K562 (cell line): Measurements from ENCODE around the gene TAF4. TPM values are rescaled to one million over a fixed set of nuclear protein-coding genes. Genes with fewer than 3 reads are reported as not detected.

Experiments used
- ATAC-seq: fragments of 200-7000 bp; cut with Tn5 transposase; 3 replicates; pipeline ENCODE4 v1.9.1; 2020; ENCODE audit warnings: moderate library complexity
- BruUV-seq: library from RNA; stranded (reverse); fragments of 400-500 nt; replicated peaks from 2 replicates; lab custom pipeline; 2021; lab: Mats Ljungman, UMichigan
- CTCF ChIA-PET: fragments of 300-600 bp; formaldehyde crosslinking; extraction: SDS; loops from one replicate; lab custom pipeline; 2021; ENCODE audit warnings: low intra/inter-chr PET ratio; lab: Yijun Ruan, JAX
- POLR2A ChIA-PET: fragments of 300-600, 350-650 bp; sonication (Branson Sonifier 250); formaldehyde crosslinking; extraction: SDS; loops from one replicate; lab custom pipeline; 2021; ENCODE audit warnings: antibody characterized with exemption, inconsistent platforms; lab: Yijun Ruan, JAX
- DNase-seq, 4 experiments: peaks; one replicate each; pipeline versions ENCODE4 v3.0.0 to v3.0.0-alpha.2; 2011 to 2018; ENCODE audit warnings: low spot score in 3 of 4, mixed read lengths in 3 of 4; ENCODE audit errors: extremely low read depth in 1 of 4
- FAIRE-seq: peaks from 2 replicates; lab custom pipeline; 2011; peaks lifted over from hg19 to GRCh38; lab: Jason Lieb, UNC
- H2AFZ ChIP-seq: 2 replicates; pipeline ENCODE4 v1.6.0; 2011; ENCODE audit warnings: low read depth, low read length, control low read depth, inconsistent platforms
- H3K27ac ChIP-seq: fragments of 200-600 bp; 3 replicates; pipeline ENCODE4 v1.8.0; 2011; ENCODE audit warnings: low read depth, mild to moderate bottlenecking, control low read depth, inconsistent platforms, low read length, moderate library complexity, mixed read lengths; ENCODE audit errors: extremely low read depth
- H3K27me3 ChIP-seq, 2 experiments: fragments of 300-600 bp in 1 of 2; 2 replicates in 1 of 2; 3 replicates in 1 of 2; pipeline versions ENCODE4 v1.6.0 to v1.8.0; 2011; ENCODE audit warnings: inconsistent platforms in 2 of 2, low read length in 2 of 2, mild to moderate bottlenecking in 1 of 2, mixed read lengths in 1 of 2, moderate library complexity in 1 of 2; ENCODE audit not compliant: control insufficient read depth in 2 of 2, insufficient read depth in 2 of 2
- H3K36me3 ChIP-seq: fragments of 300-600 bp; 3 replicates; pipeline ENCODE4 v1.8.0; 2011; ENCODE audit warnings: mild to moderate bottlenecking, low read length, inconsistent platforms; ENCODE audit not compliant: control insufficient read depth, insufficient read depth
- H3K4me1 ChIP-seq, 2 experiments: fragments of 200-600 bp in 1 of 2; replicated peaks in 1 of 2; 2 replicates in 1 of 2; 3 replicates in 1 of 2; pipeline versions ENCODE4 v1.5.1 to v1.8.0; 2011; ENCODE audit warnings: inconsistent platforms in 2 of 2, low read length in 2 of 2, mild to moderate bottlenecking in 1 of 2, mixed read lengths in 1 of 2, moderate library complexity in 1 of 2; ENCODE audit not compliant: control insufficient read depth in 2 of 2, insufficient read depth in 2 of 2
- H3K4me2 ChIP-seq: 2 replicates; pipeline ENCODE4 v1.6.1; 2011; ENCODE audit warnings: low read length, control low read depth, inconsistent platforms, mixed read lengths; ENCODE audit not compliant: insufficient read depth
- H3K4me3 ChIP-seq: fragments of 200-600 bp; sonication (generic), shearing (Covaris generic); 2 replicates; pipeline ENCODE4 v1.5.1; 2016; ENCODE audit warnings: control low read depth, inconsistent platforms
- H3K79me2 ChIP-seq: fragments of 200-600 bp; 3 replicates; pipeline ENCODE4 v1.8.0; 2011; ENCODE audit warnings: low read length, inconsistent platforms; ENCODE audit not compliant: control insufficient read depth, insufficient read depth
- H3K9ac ChIP-seq, 2 experiments: 2 replicates each; pipeline versions ENCODE4 v1.6.0 to v1.6.1; 2011; ENCODE audit warnings: low read depth in 2 of 2, low read length in 2 of 2, control low read depth in 1 of 2, inconsistent platforms in 1 of 2, mild to moderate bottlenecking in 1 of 2, mixed read lengths in 1 of 2; ENCODE audit not compliant: insufficient read depth in 1 of 2
- H3K9me1 ChIP-seq: one replicate; pipeline ENCODE4 v1.6.0; 2011; ENCODE audit warnings: inconsistent platforms, mild to moderate bottlenecking, low read length, moderate library complexity; ENCODE audit not compliant: control insufficient read depth, insufficient read depth
- H3K9me3 ChIP-seq: replicated peaks from 2 replicates; pipeline ENCODE4 v1.5.1; 2011; ENCODE audit warnings: low read depth, low read length, inconsistent platforms; ENCODE audit not compliant: control insufficient read depth, insufficient read depth
- H4K20me1 ChIP-seq: replicated peaks from 2 replicates; pipeline ENCODE4 v1.6.1; 2011; ENCODE audit warnings: low read length, inconsistent platforms, mixed read lengths; ENCODE audit not compliant: control insufficient read depth, insufficient read depth
- CC2D1A ChIP-seq: fragments of 450-650 bp; IDR thresholded peaks from 2 replicates; pipeline ENCODE4 v1.6.1; 2017; ENCODE audit warnings: mild to moderate bottlenecking
- CREBBP ChIP-seq: IDR thresholded peaks from one replicate; pipeline ENCODE4 v1.6.1; 2012; ENCODE audit warnings: low read depth, mild to moderate bottlenecking, control low read depth, inconsistent platforms, low read length
- CTCFL ChIP-seq: IDR thresholded peaks from 2 replicates; pipeline ENCODE4 v1.6.1; 2011; ENCODE audit warnings: borderline replicate concordance, low read depth, mild to moderate bottlenecking, moderate library complexity, low read length; ENCODE audit not compliant: insufficient read depth, poor library complexity, severe bottlenecking
- FOXO4 ChIP-seq: fragments of 450-650 bp; formaldehyde crosslinking; IDR thresholded peaks from 2 replicates; pipeline ENCODE4 v1.4.0; 2020; ENCODE audit warnings: mild to moderate bottlenecking, moderate library complexity
- NR2C1 ChIP-seq, 2 experiments: fragments of 450-650 bp; IDR thresholded peaks; 2 replicates each; pipeline ENCODE4 v1.6.1; 2017; ENCODE audit warnings: mild to moderate bottlenecking in 2 of 2, antibody characterized with exemption in 1 of 2, inconsistent platforms in 1 of 2, missing compliant biosample characterization in 1 of 2, missing genetic modification characterization in 1 of 2
- POLR2B ChIP-seq: fragments of 450-650 bp; IDR thresholded peaks from 2 replicates; pipeline ENCODE4 v1.6.1; 2018; ENCODE audit warnings: low read depth; ENCODE audit not compliant: partially characterized antibody
- WGBS: fragments of 100-300 bp; shearing (Covaris generic); methylation state at CpG from one replicate; pipeline ENCODE4 v1.1.6; 2016; ENCODE audit warnings: low coverage, mixed read lengths; ENCODE audit not compliant: insufficient coverage; ENCODE audit errors: missing lambda C conversion rate; 5-methylcytosine and 5-hydroxymethylcytosine counted together
- in situ Hi-C: fragments of 300-500 bp; cut with MboI; formaldehyde crosslinking; loops from 4 replicates; pipeline ENCODE4 v1.15.0; 2018; ENCODE audit warnings: inconsistent platforms, mixed read lengths
- intact Hi-C: fragments of 100-400 bp; cut with micrococcal nuclease; formaldehyde crosslinking; loops from 2 replicates; pipeline ENCODE4 v1.14.2; 2022
- polyA plus RNA-seq, 8 experiments: library from polyadenylated mRNA; depleted of rRNA in 4 of 8; stranded (reverse) in 5 of 8; unstranded in 3 of 8; fragments of >200 nt; fragmentation: Nextera tagmentation in 2 of 8; fragmentation: Illumina TruSeq in 1 of 8; extraction: Ambion mirVana in 2 of 8; extraction: Trizol in 1 of 8; gene quantifications; 2 replicates each; pipeline versions ENCODE4 v1.2.1 to v1.2.3, GENCODE V29; 2011 to 2014; ENCODE audit warnings: inconsistent platforms in 1 of 8, missing spikeins in 1 of 8
- total RNA-seq, 7 experiments: library from RNA; depleted of rRNA in 6 of 7; stranded (reverse); fragments of >200 nt in 6 of 7; fragmentation: Illumina TruSeq in 2 of 7; extraction: Trizol in 2 of 7; gene quantifications; 2 replicates each; pipeline versions ENCODE4 v1.2.1 to v1.2.3, GENCODE V29; 2011 to 2021; ENCODE audit warnings: low replicate concordance in 1 of 7

Gene TAF4
- total and polyA plus RNA-seq, 9 of the 15 experiments (the other 6 are each of a cell fraction or from before 2014, with no cell fraction given), result 0.44 to 28.3 (median 5.6) TPM

GRCh38 chr20:62032609-62033368 lies 32.9 kb downstream of the TAF4 start:
- in situ Hi-C loops (no loop called here), intact Hi-C loops (no loop called here)
- peak; percentile 35 to 52 (median 40) for DNase-seq
- peaks cover 12% of the 10 kb centered on the region; the same call in 1 of the 2 replicates for H4K20me1 ChIP-seq
- no peak overlapping the region for H3K4me3 ChIP-seq
- peaks cover 88% of the 10 kb centered on the region for H3K79me2 ChIP-seq
- no peaks in the 10 kb centered on the region for H3K27me3 ChIP-seq
- POLR2A ChIA-PET, result interaction anchor here (0.6 to 1.8 kb wide), 7 partner anchors 10 to 353 kb away, joined by 3 to 7 read pairs (median 4); no protein-coding TSS in a partner anchor
- peaks cover 21 to 36% of the 10 kb centered on the region in 2 experiments for H3K4me1 ChIP-seq
- BruUV-seq, result no TSS peak
- H3K9ac ChIP-seq, result peak overlapping the region in 1 of 2 experiments; percentile 66; a peak in 1 of 4 replicates
- no peak overlapping the region for H3K27ac ChIP-seq
- H3K36me3 ChIP-seq, result no peaks in the 10 kb centered on the region
- CTCF ChIA-PET, result no interaction called here
- no peak overlapping the region for H3K4me2 ChIP-seq
- peaks cover 2% of the 10 kb centered on the region for H3K9me1 ChIP-seq
- H3K9me3 ChIP-seq, result no peaks in the 10 kb centered on the region
- ATAC-seq, result peak; percentile 91
- TF ChIP-seq CC2D1A (no peak), CTCFL (peak; percentile 57), NR2C1 (IDR thresholded peaks at IDR 0.05) (peak; percentile 27; the same call in 1 of the 2 replicates), NR2C1 (tag; IDR thresholded peaks at IDR 0.05) (no peak), CREBBP (no peak), FOXO4 (CRISPR knock-in tag) (no peak), POLR2B (no peak)
- FAIRE-seq, result no peak
- H2AFZ ChIP-seq, result no peak overlapping the region
- WGBS, result 62% methylated on average over 13 of the region's 13 CpGs
